DMS 273 (cell line): ENCODE measurements around the gene ATP1A3.
"Not testable (repeated sequence)": the region's sequence is repeated elsewhere in the genome, so short reads cannot be mapped to it uniquely, and the experiment has no call there.

Source experiments
- DNase-seq: peaks from one replicate; lab custom pipeline; 2025; ENCODE audit not compliant: unreplicated experiment; lab: John Stamatoyannopoulos, UW

Gene ATP1A3

GRCh38 chr19:41993612-41994483 is at the start of gene ATP1A3:
Gene ATP1A3 (minus strand): TSS chr19:41994230. CDS start chr19:41994076, 154 bp downstream.
- DNase-seq: peak; percentile 95

- peak; percentile 87 for DNase-seq
These were observed 48.6 kb upstream of the ATP1A3 start for GRCh38 chr19:42042455-42043170.

GRCh38 chr19:42040491-42040890 is 46.5 kb upstream of the ATP1A3 start:
- DNase-seq: not testable (repeated sequence)

- no peak for DNase-seq
These were observed 46.0 kb upstream of the ATP1A3 start for GRCh38 chr19:42040031-42040430.

- peak; percentile 73 for DNase-seq
These were observed 44.6 kb upstream of the ATP1A3 start for GRCh38 chr19:42038666-42039065.

- no peak for DNase-seq
These were observed 43.6 kb upstream of the ATP1A3 start for GRCh38 chr19:42037649-42038048.

- peak; percentile 89 for DNase-seq
These were observed 40.8 kb upstream of the ATP1A3 start for GRCh38 chr19:42034640-42035391.

GRCh38 chr19:42033413-42033812 is 39.4 kb upstream of the ATP1A3 start:
- DNase-seq: no peak

GRCh38 chr19:42032431-42032830 is 38.4 kb upstream of the ATP1A3 start:
- DNase-seq: peak; percentile 55

GRCh38 chr19:42030645-42031440 is 36.8 kb upstream of the ATP1A3 start:
- DNase-seq: peak; percentile 90

- peak; percentile 87 for DNase-seq
These were observed 34.5 kb upstream of the ATP1A3 start for GRCh38 chr19:42028304-42029216.

- DNase-seq: no peak
These were observed 30.6 kb upstream of the ATP1A3 start for GRCh38 chr19:42024622-42025111.

GRCh38 chr19:42023943-42024260 is 29.9 kb upstream of the ATP1A3 start:
- no peak for DNase-seq

GRCh38 chr19:42023121-42023942 is 29.3 kb upstream of the ATP1A3 start:
- DNase-seq: peak; percentile 72

- no peak for DNase-seq
These were observed 28.6 kb upstream of the ATP1A3 start for GRCh38 chr19:42022616-42023015.

- DNase-seq: no peak
These were observed 27.2 kb upstream of the ATP1A3 start for GRCh38 chr19:42021185-42021584.

GRCh38 chr19:42018503-42019193 is 24.6 kb upstream of the ATP1A3 start:
- DNase-seq: no peak

GRCh38 chr19:42017040-42017439 is 23.0 kb upstream of the ATP1A3 start:
- no peak for DNase-seq
